ENCODE data around the gene ZNF790.

DNA sequence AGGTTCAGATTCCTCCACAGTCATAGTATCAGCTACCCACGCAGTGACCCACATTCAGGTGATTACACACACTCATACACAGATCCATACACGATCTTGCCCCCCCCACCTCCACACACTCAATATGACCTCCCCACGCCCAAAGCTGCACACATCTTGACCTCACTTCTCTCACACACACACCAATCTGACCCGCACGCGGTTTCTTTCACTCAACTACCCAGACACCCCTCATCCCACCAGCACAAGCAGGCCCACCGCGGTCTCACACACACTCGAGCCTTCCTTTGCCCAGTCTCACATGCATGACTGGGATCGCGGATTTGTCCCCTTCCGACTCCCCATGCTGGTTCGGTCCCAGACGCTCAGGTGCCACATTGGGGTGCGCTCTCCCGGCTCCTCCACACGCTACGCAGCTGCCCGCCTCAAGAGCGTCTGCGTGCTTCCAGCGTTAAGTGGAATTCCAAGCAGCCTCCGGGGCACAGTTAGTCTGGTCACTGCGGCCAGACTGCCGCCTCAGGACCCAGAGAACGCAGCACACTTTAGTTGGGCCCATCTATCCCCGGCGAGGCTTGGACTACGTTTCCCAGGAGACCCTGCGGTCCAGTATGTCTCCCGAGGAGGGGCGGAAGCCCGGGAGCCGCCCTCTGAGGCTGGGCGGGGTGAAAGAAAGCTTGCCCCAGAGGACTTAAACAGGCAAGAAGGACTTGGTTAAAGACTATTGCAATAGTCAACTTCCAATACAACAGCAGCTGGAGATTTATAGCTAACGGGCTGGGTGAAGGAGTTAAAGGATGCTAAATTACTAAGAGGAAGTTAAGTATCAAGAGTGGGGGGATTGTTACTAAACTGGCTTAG lies 11.7 kb upstream of the ZNF790 start:
- TF ChIP-seq GTF2F1 (IDR thresholded peaks at IDR 0.05; ENCODE audit: borderline replicate concordance, low read depth, low read length): no peak
- TF ChIP-seq EGR1 (IDR thresholded peaks at IDR 0.05; ENCODE audit: borderline replicate concordance, low read depth, low read length): no peak
- no peak for TF ChIP-seq KDM5A (IDR thresholded peaks at IDR 0.05; ENCODE audit: low read length)
- TF ChIP-seq POLR2A (IDR thresholded peaks at IDR 0.05; ENCODE audit: control extremely low read depth in 1 of 2, low read depth in 2 of 2, low read length in 2 of 2): peak; percentile 71 to 85
- TF ChIP-seq, protein P1, sequence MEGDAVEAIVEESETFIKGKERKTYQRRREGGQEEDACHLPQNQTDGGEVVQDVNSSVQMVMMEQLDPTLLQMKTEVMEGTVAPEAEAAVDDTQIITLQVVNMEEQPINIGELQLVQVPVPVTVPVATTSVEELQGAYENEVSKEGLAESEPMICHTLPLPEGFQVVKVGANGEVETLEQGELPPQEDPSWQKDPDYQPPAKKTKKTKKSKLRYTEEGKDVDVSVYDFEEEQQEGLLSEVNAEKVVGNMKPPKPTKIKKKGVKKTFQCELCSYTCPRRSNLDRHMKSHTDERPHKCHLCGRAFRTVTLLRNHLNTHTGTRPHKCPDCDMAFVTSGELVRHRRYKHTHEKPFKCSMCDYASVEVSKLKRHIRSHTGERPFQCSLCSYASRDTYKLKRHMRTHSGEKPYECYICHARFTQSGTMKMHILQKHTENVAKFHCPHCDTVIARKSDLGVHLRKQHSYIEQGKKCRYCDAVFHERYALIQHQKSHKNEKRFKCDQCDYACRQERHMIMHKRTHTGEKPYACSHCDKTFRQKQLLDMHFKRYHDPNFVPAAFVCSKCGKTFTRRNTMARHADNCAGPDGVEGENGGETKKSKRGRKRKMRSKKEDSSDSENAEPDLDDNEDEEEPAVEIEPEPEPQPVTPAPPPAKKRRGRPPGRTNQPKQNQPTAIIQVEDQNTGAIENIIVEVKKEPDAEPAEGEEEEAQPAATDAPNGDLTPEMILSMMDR (IDR thresholded peaks at IDR 0.05; ENCODE audit: control extremely low read depth in 1 of 3, insufficient read depth in 1 of 3, low read depth in 1 of 3, low read length in 3 of 3): no peak
- no peak for TF ChIP-seq EZH2 (IDR thresholded peaks at IDR 0.05; ENCODE audit: low read depth, low read length, severe bottlenecking)

All from H1 (cell line).